ENCODE data around the gene PLRG1. TPM values are rescaled to one million over a fixed set of nuclear protein-coding genes. Genes with fewer than 3 reads are reported as not detected.

The PLRG1 gene
- polyA plus RNA-seq, 1 donor from 2014 or later = 133 TPM

GRCh38 chr4:154511981-154512380, 38.2 kb downstream of the PLRG1 start:
- H3F3A ChIP-seq (ENCODE audit: insufficient read depth, low read length, poor library complexity, severe bottlenecking) = no peaks in the 10 kb centered on the region
- no peak overlapping the region for H3K9ac ChIP-seq (ENCODE audit: low read length)
- no peak overlapping the region for H2AFZ ChIP-seq (ENCODE audit: low read depth, low read length)
- no peaks in the 10 kb centered on the region for H3K36me3 ChIP-seq (ENCODE audit: insufficient read depth, low read length)
- no peak overlapping the region for H3K4me3 ChIP-seq (ENCODE audit: low read length)
- H3K9me2 ChIP-seq (ENCODE audit: insufficient read depth, low read length) = no peaks in the 10 kb centered on the region
- no peak overlapping the region for H3K4me2 ChIP-seq (ENCODE audit: low read length)
- H4K20me1 ChIP-seq (ENCODE audit: insufficient read depth) = no peaks in the 10 kb centered on the region
- no peak for TF ChIP-seq TAF1 (IDR thresholded peaks at IDR 0.05; ENCODE audit: low read depth)
- TF ChIP-seq SMC3 (conservative IDR thresholded peaks at IDR 0.05; ENCODE audit: poor library complexity) = no peak
- no peaks in the 10 kb centered on the region for H3K9me3 ChIP-seq (ENCODE audit: low read length)
- no peak overlapping the region for H3K27ac ChIP-seq (ENCODE audit: low read length)
- no peaks in the 10 kb centered on the region for H3K27me3 ChIP-seq (ENCODE audit: insufficient read depth, low read depth, low read length)
- no peaks in the 10 kb centered on the region for H3K79me2 ChIP-seq (replicated peaks; ENCODE audit: insufficient read depth, low read length)

DNA sequence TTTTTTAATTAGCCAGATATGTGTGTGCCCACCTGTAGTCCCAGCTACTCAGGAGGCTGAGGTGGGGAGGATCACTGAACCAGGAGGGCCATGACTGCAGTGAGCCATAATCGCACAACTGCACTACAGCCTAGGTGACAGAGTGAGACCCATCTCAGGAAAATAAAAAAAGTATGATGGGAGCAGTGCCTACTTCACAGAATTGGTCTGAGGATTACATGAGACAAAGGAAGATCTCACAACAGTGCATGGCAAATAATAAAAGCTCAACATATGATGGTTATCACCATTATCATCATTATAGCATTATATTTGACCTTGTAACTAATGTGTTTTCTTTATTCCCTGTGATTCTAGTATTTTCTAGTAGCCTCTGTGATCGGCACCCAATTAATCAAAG, 38.7 kb downstream of the PLRG1 start:
- no peak overlapping the region for H2AFZ ChIP-seq (ENCODE audit: low read depth, low read length)
- no peaks in the 10 kb centered on the region for H3K27me3 ChIP-seq (ENCODE audit: insufficient read depth, low read depth, low read length)
- H3K79me2 ChIP-seq (replicated peaks; ENCODE audit: insufficient read depth, low read length) = no peaks in the 10 kb centered on the region
- H3K9me3 ChIP-seq (ENCODE audit: low read length) = no peaks in the 10 kb centered on the region
- H3K9me2 ChIP-seq (ENCODE audit: insufficient read depth, low read length) = no peaks in the 10 kb centered on the region
- H3K9ac ChIP-seq (ENCODE audit: low read length) = no peak overlapping the region
- no peaks in the 10 kb centered on the region for H3K36me3 ChIP-seq (ENCODE audit: insufficient read depth, low read length)
- H3K4me2 ChIP-seq (ENCODE audit: low read length) = no peak overlapping the region
- TF ChIP-seq, protein P1, sequence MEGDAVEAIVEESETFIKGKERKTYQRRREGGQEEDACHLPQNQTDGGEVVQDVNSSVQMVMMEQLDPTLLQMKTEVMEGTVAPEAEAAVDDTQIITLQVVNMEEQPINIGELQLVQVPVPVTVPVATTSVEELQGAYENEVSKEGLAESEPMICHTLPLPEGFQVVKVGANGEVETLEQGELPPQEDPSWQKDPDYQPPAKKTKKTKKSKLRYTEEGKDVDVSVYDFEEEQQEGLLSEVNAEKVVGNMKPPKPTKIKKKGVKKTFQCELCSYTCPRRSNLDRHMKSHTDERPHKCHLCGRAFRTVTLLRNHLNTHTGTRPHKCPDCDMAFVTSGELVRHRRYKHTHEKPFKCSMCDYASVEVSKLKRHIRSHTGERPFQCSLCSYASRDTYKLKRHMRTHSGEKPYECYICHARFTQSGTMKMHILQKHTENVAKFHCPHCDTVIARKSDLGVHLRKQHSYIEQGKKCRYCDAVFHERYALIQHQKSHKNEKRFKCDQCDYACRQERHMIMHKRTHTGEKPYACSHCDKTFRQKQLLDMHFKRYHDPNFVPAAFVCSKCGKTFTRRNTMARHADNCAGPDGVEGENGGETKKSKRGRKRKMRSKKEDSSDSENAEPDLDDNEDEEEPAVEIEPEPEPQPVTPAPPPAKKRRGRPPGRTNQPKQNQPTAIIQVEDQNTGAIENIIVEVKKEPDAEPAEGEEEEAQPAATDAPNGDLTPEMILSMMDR (IDR thresholded peaks at IDR 0.05; ENCODE audit: poor library complexity, severe bottlenecking) = no peak
- TF ChIP-seq RAD21 (conservative IDR thresholded peaks at IDR 0.05) (no peak), TAF1 (IDR thresholded peaks at IDR 0.05; ENCODE audit: low read depth) (no peak), POLR2AphosphoS5 (IDR thresholded peaks at IDR 0.05) (no peak), SMC3 (conservative IDR thresholded peaks at IDR 0.05; ENCODE audit: poor library complexity) (no peak), EZH2 (IDR thresholded peaks at IDR 0.05; ENCODE audit: borderline replicate concordance, insufficient read depth, low read length, poor library complexity, severe bottlenecking) (no peak), MXI1 (conservative IDR thresholded peaks at IDR 0.05; ENCODE audit: poor library complexity, severe bottlenecking) (no peak), EP300 (conservative IDR thresholded peaks at IDR 0.05; ENCODE audit: poor library complexity, severe bottlenecking) (no peak)
- TF ChIP-seq, protein P2, sequence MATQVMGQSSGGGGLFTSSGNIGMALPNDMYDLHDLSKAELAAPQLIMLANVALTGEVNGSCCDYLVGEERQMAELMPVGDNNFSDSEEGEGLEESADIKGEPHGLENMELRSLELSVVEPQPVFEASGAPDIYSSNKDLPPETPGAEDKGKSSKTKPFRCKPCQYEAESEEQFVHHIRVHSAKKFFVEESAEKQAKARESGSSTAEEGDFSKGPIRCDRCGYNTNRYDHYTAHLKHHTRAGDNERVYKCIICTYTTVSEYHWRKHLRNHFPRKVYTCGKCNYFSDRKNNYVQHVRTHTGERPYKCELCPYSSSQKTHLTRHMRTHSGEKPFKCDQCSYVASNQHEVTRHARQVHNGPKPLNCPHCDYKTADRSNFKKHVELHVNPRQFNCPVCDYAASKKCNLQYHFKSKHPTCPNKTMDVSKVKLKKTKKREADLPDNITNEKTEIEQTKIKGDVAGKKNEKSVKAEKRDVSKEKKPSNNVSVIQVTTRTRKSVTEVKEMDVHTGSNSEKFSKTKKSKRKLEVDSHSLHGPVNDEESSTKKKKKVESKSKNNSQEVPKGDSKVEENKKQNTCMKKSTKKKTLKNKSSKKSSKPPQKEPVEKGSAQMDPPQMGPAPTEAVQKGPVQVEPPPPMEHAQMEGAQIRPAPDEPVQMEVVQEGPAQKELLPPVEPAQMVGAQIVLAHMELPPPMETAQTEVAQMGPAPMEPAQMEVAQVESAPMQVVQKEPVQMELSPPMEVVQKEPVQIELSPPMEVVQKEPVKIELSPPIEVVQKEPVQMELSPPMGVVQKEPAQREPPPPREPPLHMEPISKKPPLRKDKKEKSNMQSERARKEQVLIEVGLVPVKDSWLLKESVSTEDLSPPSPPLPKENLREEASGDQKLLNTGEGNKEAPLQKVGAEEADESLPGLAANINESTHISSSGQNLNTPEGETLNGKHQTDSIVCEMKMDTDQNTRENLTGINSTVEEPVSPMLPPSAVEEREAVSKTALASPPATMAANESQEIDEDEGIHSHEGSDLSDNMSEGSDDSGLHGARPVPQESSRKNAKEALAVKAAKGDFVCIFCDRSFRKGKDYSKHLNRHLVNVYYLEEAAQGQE (IDR thresholded peaks at IDR 0.05; ENCODE audit: borderline replicate concordance) = no peak
- no peaks in the 10 kb centered on the region for H4K20me1 ChIP-seq (ENCODE audit: insufficient read depth)
- H3K4me3 ChIP-seq (ENCODE audit: low read length) = no peak overlapping the region
- no peaks in the 10 kb centered on the region for H3F3A ChIP-seq (ENCODE audit: insufficient read depth, low read length, poor library complexity, severe bottlenecking)
- H3K27ac ChIP-seq (ENCODE audit: low read length) = no peak overlapping the region

- no peak overlapping the region for H3K9ac ChIP-seq (ENCODE audit: low read length)
Measured at GRCh38 chr4:154507156-154507555, 43.0 kb downstream of the PLRG1 start.

More at GRCh38 chr4:154507156-154507555, 43.0 kb downstream of the PLRG1 start:
- H3K27ac ChIP-seq (ENCODE audit: low read length) = no peak overlapping the region
- H3K4me3 ChIP-seq (ENCODE audit: low read length) = no peak overlapping the region
- H3F3A ChIP-seq (ENCODE audit: insufficient read depth, low read length, poor library complexity, severe bottlenecking) = no peaks in the 10 kb centered on the region
- no peaks in the 10 kb centered on the region for H3K9me3 ChIP-seq (ENCODE audit: low read length)
- no peak overlapping the region for H2AFZ ChIP-seq (ENCODE audit: low read depth, low read length)
- no peaks in the 10 kb centered on the region for H3K79me2 ChIP-seq (replicated peaks; ENCODE audit: insufficient read depth, low read length)
- no peaks in the 10 kb centered on the region for H3K27me3 ChIP-seq (ENCODE audit: insufficient read depth, low read depth, low read length)
- H3K36me3 ChIP-seq (ENCODE audit: insufficient read depth, low read length) = no peaks in the 10 kb centered on the region
- H4K20me1 ChIP-seq (ENCODE audit: insufficient read depth) = no peaks in the 10 kb centered on the region
- H3K9me2 ChIP-seq (ENCODE audit: insufficient read depth, low read length) = no peaks in the 10 kb centered on the region
- no peak overlapping the region for H3K4me2 ChIP-seq (ENCODE audit: low read length)
- TF ChIP-seq EP300 (conservative IDR thresholded peaks at IDR 0.05; ENCODE audit: poor library complexity, severe bottlenecking) (no peak), MXI1 (conservative IDR thresholded peaks at IDR 0.05; ENCODE audit: poor library complexity, severe bottlenecking) (no peak), EZH2 (IDR thresholded peaks at IDR 0.05; ENCODE audit: borderline replicate concordance, insufficient read depth, low read length, poor library complexity, severe bottlenecking) (no peak), POLR2AphosphoS5 (IDR thresholded peaks at IDR 0.05) (no peak), TAF1 (IDR thresholded peaks at IDR 0.05; ENCODE audit: low read depth) (no peak), SMC3 (conservative IDR thresholded peaks at IDR 0.05; ENCODE audit: poor library complexity) (no peak), RAD21 (conservative IDR thresholded peaks at IDR 0.05) (no peak)
- TF ChIP-seq, protein P2 (IDR thresholded peaks at IDR 0.05; ENCODE audit: borderline replicate concordance) = no peak
- TF ChIP-seq, protein P1 (IDR thresholded peaks at IDR 0.05; ENCODE audit: poor library complexity, severe bottlenecking) = no peak

All from neural cell (in vitro differentiated cells).